K562 (cell line): ENCODE data around the gene ZNF219. TPM values are rescaled to one million over a fixed set of nuclear protein-coding genes. Genes with fewer than 3 reads are reported as not detected.

ENCODE experiments used
- ATAC-seq: fragments of 200-7000 bp; cut with Tn5 transposase; 3 replicates; pipeline ENCODE4 v1.9.1; 2020; ENCODE audit warnings: moderate library complexity
- BruUV-seq: library from RNA; stranded (reverse); fragments of 400-500 nt; replicated peaks from 2 replicates; lab custom pipeline; 2021; lab: Mats Ljungman, UMichigan
- CTCF ChIA-PET: fragments of 300-600 bp; formaldehyde crosslinking; extraction: SDS; loops from one replicate; lab custom pipeline; 2021; ENCODE audit warnings: low intra/inter-chr PET ratio; lab: Yijun Ruan, JAX
- POLR2A ChIA-PET: fragments of 300-600, 350-650 bp; sonication (Branson Sonifier 250); formaldehyde crosslinking; extraction: SDS; loops from one replicate; lab custom pipeline; 2021; ENCODE audit warnings: antibody characterized with exemption, inconsistent platforms; lab: Yijun Ruan, JAX
- DNase-seq, 4 experiments: peaks; one replicate each; pipeline versions ENCODE4 v3.0.0 to v3.0.0-alpha.2; 2011 to 2018; ENCODE audit warnings: low spot score in 3 of 4, mixed read lengths in 3 of 4; ENCODE audit errors: extremely low read depth in 1 of 4
- FAIRE-seq: peaks from 2 replicates; lab custom pipeline; 2011; peaks lifted over from hg19 to GRCh38; lab: Jason Lieb, UNC
- H2AFZ ChIP-seq: 2 replicates; pipeline ENCODE4 v1.6.0; 2011; ENCODE audit warnings: low read depth, low read length, control low read depth, inconsistent platforms
- H3K27ac ChIP-seq: fragments of 200-600 bp; 3 replicates; pipeline ENCODE4 v1.8.0; 2011; ENCODE audit warnings: low read depth, mild to moderate bottlenecking, control low read depth, inconsistent platforms, low read length, moderate library complexity, mixed read lengths; ENCODE audit errors: extremely low read depth
- H3K27me3 ChIP-seq, 2 experiments: fragments of 300-600 bp in 1 of 2; 2 replicates in 1 of 2; 3 replicates in 1 of 2; pipeline versions ENCODE4 v1.6.0 to v1.8.0; 2011; ENCODE audit warnings: inconsistent platforms in 2 of 2, low read length in 2 of 2, mild to moderate bottlenecking in 1 of 2, mixed read lengths in 1 of 2, moderate library complexity in 1 of 2; ENCODE audit not compliant: control insufficient read depth in 2 of 2, insufficient read depth in 2 of 2
- H3K36me3 ChIP-seq: fragments of 300-600 bp; 3 replicates; pipeline ENCODE4 v1.8.0; 2011; ENCODE audit warnings: mild to moderate bottlenecking, low read length, inconsistent platforms; ENCODE audit not compliant: control insufficient read depth, insufficient read depth
- H3K4me1 ChIP-seq, 2 experiments: fragments of 200-600 bp in 1 of 2; replicated peaks in 1 of 2; 2 replicates in 1 of 2; 3 replicates in 1 of 2; pipeline versions ENCODE4 v1.5.1 to v1.8.0; 2011; ENCODE audit warnings: inconsistent platforms in 2 of 2, low read length in 2 of 2, mild to moderate bottlenecking in 1 of 2, mixed read lengths in 1 of 2, moderate library complexity in 1 of 2; ENCODE audit not compliant: control insufficient read depth in 2 of 2, insufficient read depth in 2 of 2
- H3K4me2 ChIP-seq: 2 replicates; pipeline ENCODE4 v1.6.1; 2011; ENCODE audit warnings: low read length, control low read depth, inconsistent platforms, mixed read lengths; ENCODE audit not compliant: insufficient read depth
- H3K4me3 ChIP-seq: fragments of 200-600 bp; sonication (generic), shearing (Covaris generic); 2 replicates; pipeline ENCODE4 v1.5.1; 2016; ENCODE audit warnings: control low read depth, inconsistent platforms
- H3K79me2 ChIP-seq: fragments of 200-600 bp; 3 replicates; pipeline ENCODE4 v1.8.0; 2011; ENCODE audit warnings: low read length, inconsistent platforms; ENCODE audit not compliant: control insufficient read depth, insufficient read depth
- H3K9ac ChIP-seq, 2 experiments: 2 replicates each; pipeline versions ENCODE4 v1.6.0 to v1.6.1; 2011; ENCODE audit warnings: low read depth in 2 of 2, low read length in 2 of 2, control low read depth in 1 of 2, inconsistent platforms in 1 of 2, mild to moderate bottlenecking in 1 of 2, mixed read lengths in 1 of 2; ENCODE audit not compliant: insufficient read depth in 1 of 2
- H3K9me1 ChIP-seq: one replicate; pipeline ENCODE4 v1.6.0; 2011; ENCODE audit warnings: inconsistent platforms, mild to moderate bottlenecking, low read length, moderate library complexity; ENCODE audit not compliant: control insufficient read depth, insufficient read depth
- H3K9me3 ChIP-seq: replicated peaks from 2 replicates; pipeline ENCODE4 v1.5.1; 2011; ENCODE audit warnings: low read depth, low read length, inconsistent platforms; ENCODE audit not compliant: control insufficient read depth, insufficient read depth
- H4K20me1 ChIP-seq: replicated peaks from 2 replicates; pipeline ENCODE4 v1.6.1; 2011; ENCODE audit warnings: low read length, inconsistent platforms, mixed read lengths; ENCODE audit not compliant: control insufficient read depth, insufficient read depth
- CCNT2 ChIP-seq: IDR thresholded peaks from 2 replicates; pipeline ENCODE4 v1.6.1; 2011; ENCODE audit warnings: borderline replicate concordance, low read depth, mild to moderate bottlenecking, moderate library complexity, mixed read lengths, low read length; ENCODE audit not compliant: insufficient read length; ENCODE audit errors: extremely low read depth
- CHD1 ChIP-seq: fragments of 200-600 bp; sonication (generic); IDR thresholded peaks from one replicate; pipeline ENCODE4 v1.6.1; 2012; ENCODE audit warnings: mild to moderate bottlenecking, moderate library complexity, low read length, inconsistent platforms
- CTBP1 ChIP-seq: fragments of 450-650 bp; IDR thresholded peaks from 2 replicates; pipeline ENCODE4 v1.6.1; 2016; ENCODE audit warnings: borderline replicate concordance
- EHMT2 ChIP-seq: fragments of 450-650 bp; IDR thresholded peaks from 2 replicates; pipeline ENCODE4 v1.6.1; 2018; ENCODE audit warnings: antibody characterized with exemption
- GATA2 ChIP-seq: sonication (generic); formaldehyde crosslinking; IDR thresholded peaks from 2 replicates; pipeline ENCODE4 v1.4.0; 2020; ENCODE audit warnings: mild to moderate bottlenecking, missing genetic modification reagents
- NCOR1 ChIP-seq: fragments of 450-650 bp; IDR thresholded peaks from 2 replicates; pipeline ENCODE4 v1.6.1; 2016; ENCODE audit warnings: mild to moderate bottlenecking, moderate library complexity
- PBX2 ChIP-seq, 2 experiments: IDR thresholded peaks in 1 of 2; conservative IDR thresholded peaks in 1 of 2; 2 replicates each; pipeline ENCODE4 v1.6.1; 2016; ENCODE audit warnings: low read depth in 2 of 2, mild to moderate bottlenecking in 1 of 2, missing compliant biosample characterization in 1 of 2, missing genetic modification characterization in 1 of 2, moderate library complexity in 1 of 2
- PYGO2 ChIP-seq: fragments of 450-650 bp; IDR thresholded peaks from 2 replicates; pipeline ENCODE4 v1.6.1; 2016; ENCODE audit warnings: mild to moderate bottlenecking, missing genetic modification characterization, moderate library complexity, missing compliant biosample characterization
- RFX7 ChIP-seq: fragments of 250-450 bp; sonication (Bioruptor Pico); IDR thresholded peaks from 2 replicates; pipeline ENCODE4 v1.5.1; 2021; ENCODE audit warnings: mild to moderate bottlenecking
- TBP ChIP-seq: optimal IDR thresholded peaks from 2 replicates; pipeline ENCODE3; 2011; ENCODE audit warnings: low read depth, low read length, improper control_type of control experiment
- TEAD4 ChIP-seq, 2 experiments: sonication (generic) in 1 of 2; formaldehyde crosslinking in 1 of 2; IDR thresholded peaks; 2 replicates each; pipeline versions ENCODE4 v1.6.1 to v1.8.0; 2012 to 2022; ENCODE audit warnings: borderline replicate concordance in 1 of 2, inconsistent platforms in 1 of 2, low read length in 1 of 2, mild to moderate bottlenecking in 1 of 2, missing genetic modification reagents in 1 of 2
- TRIM24 ChIP-seq, 2 experiments: fragments of 450-650 bp; IDR thresholded peaks; 2 replicates each; pipeline ENCODE4 v1.6.1; 2016
- ZC3H11A ChIP-seq: IDR thresholded peaks from 2 replicates; pipeline ENCODE4 v1.6.1; 2012; ENCODE audit warnings: low read depth, low read length, improper control_type of control experiment
- ZNF347 ChIP-seq: fragments of 450-650 bp; formaldehyde crosslinking; IDR thresholded peaks from 2 replicates; pipeline ENCODE4 v1.4.0; 2020; ENCODE audit warnings: low read depth, mild to moderate bottlenecking, moderate library complexity
- ZNF398 ChIP-seq: fragments of 250-450 bp; sonication (Bioruptor Pico); IDR thresholded peaks from 2 replicates; pipeline ENCODE4 v1.8.0; 2021; ENCODE audit warnings: moderate library complexity, mild to moderate bottlenecking, inconsistent platforms
- WGBS: fragments of 100-300 bp; shearing (Covaris generic); methylation state at CpG from one replicate; pipeline ENCODE4 v1.1.6; 2016; ENCODE audit warnings: low coverage, mixed read lengths; ENCODE audit not compliant: insufficient coverage; ENCODE audit errors: missing lambda C conversion rate; 5-methylcytosine and 5-hydroxymethylcytosine counted together
- in situ Hi-C: fragments of 300-500 bp; cut with MboI; formaldehyde crosslinking; loops from 4 replicates; pipeline ENCODE4 v1.15.0; 2018; ENCODE audit warnings: inconsistent platforms, mixed read lengths
- intact Hi-C: fragments of 100-400 bp; cut with micrococcal nuclease; formaldehyde crosslinking; loops from 2 replicates; pipeline ENCODE4 v1.14.2; 2022
- polyA plus RNA-seq, 8 experiments: library from polyadenylated mRNA; depleted of rRNA in 4 of 8; stranded (reverse) in 5 of 8; unstranded in 3 of 8; fragments of >200 nt; fragmentation: Nextera tagmentation in 2 of 8; fragmentation: Illumina TruSeq in 1 of 8; extraction: Ambion mirVana in 2 of 8; extraction: Trizol in 1 of 8; gene quantifications; 2 replicates each; pipeline versions ENCODE4 v1.2.1 to v1.2.3, GENCODE V29; 2011 to 2014; ENCODE audit warnings: inconsistent platforms in 1 of 8, missing spikeins in 1 of 8
- total RNA-seq, 7 experiments: library from RNA; depleted of rRNA in 6 of 7; stranded (reverse); fragments of >200 nt in 6 of 7; fragmentation: Illumina TruSeq in 2 of 7; extraction: Trizol in 2 of 7; gene quantifications; 2 replicates each; pipeline versions ENCODE4 v1.2.1 to v1.2.3, GENCODE V29; 2011 to 2021; ENCODE audit warnings: low replicate concordance in 1 of 7

The ZNF219 gene
- total and polyA plus RNA-seq, 9 of the 15 experiments (the other 6 are each of a cell fraction or from before 2014, with no cell fraction given): 0.29 to 10.6 (median 2.8) TPM

GRCh38 chr14:21059842-21060613, 38.4 kb downstream of the ZNF219 start:
- no peaks in the 10 kb centered on the region for H3K79me2 ChIP-seq
- no peaks in the 10 kb centered on the region for H3K9me1 ChIP-seq
- H3K27me3 ChIP-seq: no peaks in the 10 kb centered on the region
- no peak for FAIRE-seq
- POLR2A ChIA-PET: interaction anchor here (0.7 kb wide), 1 partner anchor 26 kb away, joined by 4 read pairs; no protein-coding TSS in a partner anchor
- TF ChIP-seq RFX7 (CRISPR knock-in tag) (no peak), EHMT2 (no peak), CCNT2 (no peak), TRIM24 (IDR thresholded peaks at IDR 0.05) (no peak), ZC3H11A (no peak), PBX2 (CRISPR knock-in tag; IDR thresholded peaks at IDR 0.05; ENCODE audit: low read depth) (no peak), PBX2 (tag; conservative IDR thresholded peaks at IDR 0.05; ENCODE audit: low read depth) (no peak), CHD1 (no peak), CTBP1 (no peak), TBP (no peak), ZNF398 (CRISPR knock-in tag) (no peak), GATA2 (CRISPR knock-in tag) (no peak), PYGO2 (tag) (no peak), TEAD4 (IDR thresholded peaks at IDR 0.05; ENCODE audit: low read length) (no peak), TEAD4 (CRISPR knock-in tag; IDR thresholded peaks at IDR 0.05; ENCODE audit: borderline replicate concordance) (no peak), ZNF347 (CRISPR knock-in tag) (no peak), NCOR1 (no peak)
- TF ChIP-seq, all 486 proteins: peak for 0
- intact Hi-C loops: no loop called here
- Histone ChIP-seq H2AFZ (peak overlapping the region; percentile 74; the same call in 1 of the 2 replicates), H3K4me1 (no peaks in the 10 kb centered on the region; a peak in 2 of 5 replicates), H4K20me1 (no peaks in the 10 kb centered on the region), H3K9me3 (no peaks in the 10 kb centered on the region), H3K9ac (no peak overlapping the region), H3K4me3 (no peak overlapping the region), H3K4me2 (no peak overlapping the region), H3K36me3 (no peaks in the 10 kb centered on the region), H3K27ac (no peak overlapping the region)
- WGBS: 52% methylated on average over 8 of the region's 8 CpGs
- CTCF ChIA-PET: no interaction called here
- no peak for ATAC-seq
- in situ Hi-C loops: no loop called here
- DNase-seq: no peak
- no TSS peak for BruUV-seq
